IPS-NIHi7 (cell line): Measurements from ENCODE around the gene SPIRE1.
"Not testable (repeated sequence)": the region's sequence is repeated elsewhere in the genome, so short reads cannot be mapped to it uniquely, and the experiment has no call there.

Experiments
- DNase-seq: peaks from one replicate; pipeline ENCODE4 v3.0.0; 2012; ENCODE audit warnings: mixed read lengths; ENCODE audit errors: extremely low spot score

The SPIRE1 gene

DNA sequence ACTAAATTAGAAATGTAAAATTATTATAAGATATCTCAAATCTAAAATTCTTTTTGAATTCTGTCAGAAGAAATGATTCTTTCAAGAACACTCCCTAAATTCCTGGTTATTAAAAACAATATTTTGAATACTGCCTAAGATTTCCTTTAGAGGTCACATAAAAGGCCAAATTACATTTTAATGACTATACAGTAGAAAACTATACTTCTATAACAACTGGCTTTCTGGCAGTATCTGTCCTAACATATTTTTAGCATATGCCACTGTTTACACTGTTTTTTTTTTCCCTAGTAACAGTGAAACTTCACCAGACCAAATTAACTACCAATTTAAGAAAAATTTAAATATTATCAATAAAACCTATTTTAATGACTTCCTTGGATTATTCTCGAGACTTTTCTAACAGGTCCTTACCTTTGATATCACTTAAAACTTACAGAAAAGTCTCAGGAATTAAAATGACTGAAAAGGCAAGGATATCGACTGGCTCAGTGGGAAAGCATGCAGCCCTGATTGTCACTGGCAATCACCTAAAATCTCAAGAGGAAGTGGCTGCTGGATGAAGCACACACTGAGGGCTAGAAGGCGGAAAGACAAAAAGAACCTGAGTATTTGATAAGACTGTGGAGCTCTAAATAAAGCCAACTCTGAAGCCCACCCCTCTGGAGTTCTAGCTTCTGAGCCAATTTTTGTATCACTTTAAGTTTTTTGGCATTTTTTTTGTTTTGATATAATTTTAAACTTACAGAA is 59.6 kb downstream of the SPIRE1 start:
- no peak for DNase-seq

GRCh38 chr18:12597760-12598159 is 60.1 kb downstream of the SPIRE1 start:
- DNase-seq = no peak

DNA sequence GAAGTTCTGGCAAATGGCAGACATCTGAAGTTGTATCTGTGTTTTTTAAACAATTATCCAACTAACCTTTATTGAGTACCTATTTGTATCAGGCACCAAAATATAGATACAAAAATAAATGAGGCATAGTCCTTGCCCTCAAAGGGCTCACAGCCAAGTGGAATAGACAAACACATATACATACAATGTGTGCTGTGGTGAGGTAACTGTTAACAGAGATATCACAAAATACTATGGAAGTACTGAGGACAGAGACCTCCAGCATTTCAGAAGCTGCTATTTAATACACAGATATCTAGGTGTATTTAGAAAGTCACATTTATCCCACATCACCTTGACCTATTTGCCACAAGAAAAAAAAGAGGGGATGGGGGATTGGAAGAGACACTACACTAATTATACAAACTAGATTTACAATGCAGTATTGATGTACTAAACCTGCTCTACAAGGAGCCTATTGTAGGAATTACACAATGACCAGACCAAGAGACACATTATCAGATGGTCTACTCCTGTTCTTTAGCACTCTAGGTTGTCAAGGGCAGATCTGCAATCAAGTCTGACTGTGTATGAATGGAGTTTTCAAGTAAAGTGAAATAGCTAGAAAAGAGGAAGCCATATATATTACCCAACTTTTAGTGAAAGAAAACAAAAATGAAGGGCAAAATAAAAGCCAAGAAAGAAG is 62.2 kb downstream of the SPIRE1 start:
- DNase-seq = no peak

DNA sequence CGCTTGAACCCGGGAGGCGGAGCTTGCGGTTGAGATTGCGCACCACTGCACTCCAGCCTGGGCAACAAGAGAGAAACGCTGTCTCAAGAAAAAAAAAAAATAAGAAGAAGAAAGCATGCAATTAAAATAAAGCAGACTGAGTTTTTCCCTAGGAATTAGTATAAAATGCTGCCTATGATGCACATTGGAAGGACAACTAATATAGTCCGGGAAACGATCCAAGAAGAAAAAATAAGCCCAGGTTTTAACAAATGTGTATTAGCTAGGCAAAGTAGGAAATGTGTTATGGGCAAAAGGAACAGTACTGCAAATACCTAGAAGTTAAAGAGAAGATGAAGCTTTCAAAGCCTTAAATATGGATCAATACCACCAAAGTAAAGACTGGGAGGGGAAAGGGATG is 64.0 kb downstream of the SPIRE1 start:
- DNase-seq = no peak

DNA sequence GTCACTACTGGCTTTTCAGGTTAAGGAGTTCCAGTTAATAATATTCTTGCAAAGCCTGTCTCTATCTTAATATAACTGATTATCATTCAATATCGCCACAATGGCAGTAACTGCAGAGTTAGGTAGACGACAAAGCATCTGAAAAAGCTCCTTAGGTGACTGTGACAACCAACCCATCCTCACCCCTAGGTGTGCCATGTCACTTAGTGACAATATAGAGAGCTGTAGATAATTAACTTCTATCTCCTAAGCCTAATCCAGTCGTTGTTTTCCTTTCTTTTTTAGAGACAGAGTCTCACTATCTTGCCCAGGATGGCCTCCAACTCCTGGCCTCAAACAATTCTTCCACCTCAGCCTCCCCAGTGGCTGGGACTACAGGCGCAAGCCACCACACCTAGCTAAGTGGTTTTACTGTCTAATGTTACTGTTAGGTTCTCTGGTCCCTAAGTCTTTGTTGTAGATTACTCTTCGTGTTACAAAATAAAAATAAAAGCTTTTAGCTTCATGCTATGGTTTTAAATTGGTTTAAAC is 65.2 kb downstream of the SPIRE1 start:
- no peak for DNase-seq

DNA sequence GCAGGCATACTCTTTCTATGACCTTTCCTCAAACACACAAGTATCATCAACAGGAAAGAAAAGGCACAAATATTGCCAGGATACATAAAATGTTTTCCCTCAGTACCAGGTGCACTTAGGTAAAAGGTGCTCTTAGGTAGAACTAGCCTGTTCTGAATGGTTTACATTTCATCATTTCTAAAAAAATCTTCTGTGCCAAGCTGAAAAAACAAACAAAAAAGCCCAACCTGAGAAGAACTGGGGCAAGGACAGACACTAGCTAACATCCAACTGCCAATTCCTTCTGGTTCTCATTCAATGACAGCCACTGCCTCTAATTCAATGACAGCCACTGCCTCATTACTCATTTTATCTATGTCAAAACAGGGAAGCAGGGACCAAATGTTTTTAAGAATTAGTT is 68.5 kb downstream of the SPIRE1 start:
- DNase-seq = no peak

DNA sequence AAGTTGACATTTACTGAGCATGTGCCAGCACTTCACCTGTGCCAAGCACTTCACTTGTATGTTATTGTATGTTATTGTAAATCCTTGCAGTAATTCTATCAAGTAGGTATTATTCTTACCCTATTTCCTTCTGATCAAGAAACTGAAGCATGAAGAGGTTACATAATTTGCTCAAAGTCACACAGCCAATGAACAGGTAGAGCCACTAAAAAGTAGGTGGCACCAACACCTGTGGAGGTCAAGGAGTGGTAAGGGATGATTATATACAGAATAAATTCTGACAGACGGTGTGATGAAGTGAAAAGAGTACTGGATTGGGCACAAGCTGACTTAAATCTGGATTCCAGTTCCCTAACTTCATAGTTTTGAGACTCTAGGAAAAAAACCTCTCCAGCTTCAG is 71.0 kb downstream of the SPIRE1 start:
- DNase-seq = no peak

- DNase-seq = no peak
Measured at GRCh38 chr18:12585218-12585617, 72.7 kb downstream of the SPIRE1 start.

GRCh38 chr18:12580630-12581342 is 77.1 kb downstream of the SPIRE1 start:
- no peak for DNase-seq

GRCh38 chr18:12579775-12580174 is 78.1 kb downstream of the SPIRE1 start:
- no peak for DNase-seq

DNA sequence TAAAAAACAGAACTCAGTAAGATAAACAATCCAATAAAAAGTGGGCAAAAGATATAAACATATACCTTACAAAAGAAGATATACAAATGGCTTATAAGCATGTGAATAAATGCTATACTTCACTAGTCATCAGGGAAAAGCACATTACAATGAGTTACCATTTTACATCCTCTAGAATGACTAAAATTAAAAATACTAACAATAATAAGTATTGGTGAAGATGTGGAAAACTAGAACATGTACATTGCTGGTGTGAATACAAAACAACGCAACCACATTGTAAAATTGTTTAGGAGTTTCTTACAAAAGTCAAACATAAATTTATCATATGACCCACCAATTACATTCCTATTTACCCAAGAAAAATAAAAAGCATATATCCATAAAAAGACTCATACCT is 80.1 kb downstream of the SPIRE1 start:
- DNase-seq = no peak

DNA sequence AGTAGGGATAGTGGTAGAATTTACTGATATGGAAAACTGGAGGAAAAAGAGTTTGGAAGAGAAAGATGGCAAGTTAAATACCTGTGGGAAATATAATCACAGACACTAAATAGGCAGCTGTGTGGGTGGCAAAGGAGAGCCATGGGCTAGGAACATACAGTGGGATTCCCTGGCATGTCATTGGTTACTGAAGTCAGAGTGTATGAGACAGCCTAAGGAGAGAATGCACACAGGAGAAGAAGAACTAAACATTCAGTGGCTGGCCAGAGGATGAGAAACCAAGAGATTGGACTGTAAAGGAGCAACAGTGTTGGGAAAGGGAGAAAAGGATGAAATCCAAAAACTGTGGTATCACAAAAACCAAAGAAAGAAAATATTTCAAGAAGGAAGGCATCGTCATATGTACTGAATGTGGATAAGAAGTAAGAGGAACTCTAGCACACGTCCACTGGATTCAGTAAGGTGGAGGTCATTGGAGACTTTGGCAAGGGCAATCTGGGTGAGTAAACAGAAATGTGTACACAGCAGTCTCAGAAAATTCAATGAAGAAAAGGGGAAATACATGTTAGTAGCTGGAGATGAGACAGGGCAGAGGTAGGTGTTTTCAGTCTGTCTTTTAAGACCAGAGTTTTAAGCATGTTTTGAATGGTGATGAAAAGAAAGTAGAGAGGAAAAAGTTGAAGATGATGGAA is 83.3 kb downstream of the SPIRE1 start:
- DNase-seq = no peak

DNA sequence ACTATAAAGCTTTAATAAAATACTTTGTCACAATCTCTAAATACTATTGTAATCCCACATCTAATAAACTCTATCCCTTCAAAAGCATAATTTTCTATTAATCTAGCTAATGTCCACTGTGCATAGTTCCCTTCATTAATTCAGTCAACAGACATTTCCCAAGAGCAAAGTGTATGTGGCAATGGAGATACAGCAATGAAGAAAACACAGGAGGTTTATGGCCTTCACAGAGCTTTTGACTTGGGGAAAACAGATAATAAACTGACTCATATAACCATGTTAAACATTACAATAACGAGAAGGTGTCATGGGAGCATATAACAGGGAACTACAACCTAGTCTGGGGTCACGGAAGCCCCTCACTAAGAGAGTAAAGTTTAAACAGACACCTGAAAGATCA is 86.3 kb downstream of the SPIRE1 start:
- DNase-seq = no peak

DNA sequence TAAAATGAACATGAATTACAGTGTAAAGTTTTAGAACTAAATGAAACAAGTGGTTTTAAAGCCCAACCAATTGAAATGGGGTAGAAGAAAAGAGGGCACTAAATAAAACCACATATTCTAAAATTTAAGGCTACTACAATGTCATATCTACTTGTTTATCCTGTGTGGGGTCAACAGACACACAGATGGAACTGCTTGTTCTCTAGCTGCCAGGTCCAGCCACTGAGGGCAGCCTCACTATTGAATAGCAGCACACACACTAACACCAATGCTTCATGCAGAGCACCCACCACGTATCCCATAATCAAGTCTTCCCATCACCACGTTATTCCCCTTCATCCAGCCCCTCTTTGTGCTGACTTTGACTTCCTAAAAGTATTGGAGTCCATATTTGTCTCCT is 88.1 kb downstream of the SPIRE1 start:
- DNase-seq = no peak

GRCh38 chr18:12567849-12568248 is 90.1 kb downstream of the SPIRE1 start:
- no peak for DNase-seq

- no peak for DNase-seq
Measured at GRCh38 chr18:12564861-12565260, 93.0 kb downstream of the SPIRE1 start.

- no peak for DNase-seq
Measured at GRCh38 chr18:12564378-12564777, 93.5 kb downstream of the SPIRE1 start.

DNA sequence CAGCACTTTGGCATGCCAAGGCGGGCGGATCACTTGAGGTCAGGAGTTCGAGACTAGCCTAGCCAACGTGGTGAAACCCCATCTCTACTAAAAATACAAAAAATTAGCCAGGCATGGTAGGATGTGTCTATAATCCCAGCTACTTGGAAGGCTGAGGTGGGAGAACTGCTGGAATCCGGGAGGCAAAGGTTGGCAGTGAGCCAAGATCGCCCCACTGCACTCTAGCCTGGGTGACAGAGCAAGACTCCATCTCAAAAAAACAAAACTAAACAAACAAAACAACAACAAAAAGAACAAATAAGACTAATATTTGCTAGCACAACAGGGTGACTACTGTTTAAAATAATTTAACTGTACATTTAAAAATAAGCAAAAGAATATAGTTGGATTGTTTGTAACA is 97.3 kb downstream of the SPIRE1 start:
- DNase-seq = not testable (repeated sequence)

DNA sequence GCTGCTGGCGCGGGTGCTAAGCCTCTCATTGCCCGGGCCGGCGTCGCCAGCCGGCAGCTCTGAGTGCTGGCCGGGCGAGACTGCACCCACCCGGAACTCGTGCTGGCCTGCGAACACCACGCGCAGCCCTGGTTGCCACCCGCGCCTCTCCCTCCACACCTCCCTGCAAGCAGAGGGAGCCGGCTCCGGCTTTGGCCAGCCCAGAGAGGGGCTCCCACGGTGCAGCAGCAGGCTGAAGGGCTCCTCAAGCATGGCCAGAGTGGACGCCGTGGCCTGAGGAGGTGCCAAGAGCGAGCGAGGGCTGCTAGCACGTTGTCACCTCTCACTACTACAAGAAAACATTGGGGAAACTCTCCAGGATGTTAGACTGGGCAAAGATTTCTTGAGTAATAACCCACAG is 98.6 kb downstream of the SPIRE1 start:
- no peak for DNase-seq

- DNase-seq = no peak
Measured at GRCh38 chr18:12556946-12557806, 100.7 kb downstream of the SPIRE1 start.

GRCh38 chr18:12554796-12555388 is 103.0 kb downstream of the SPIRE1 start:
- DNase-seq = no peak
